HepG2 (cell line): Measurements from ENCODE around the gene MGAT2. TPM values are rescaled to one million over a fixed set of nuclear protein-coding genes. Genes with fewer than 3 reads are reported as not detected.

Source experiments
- ATF7-NPFF ChIP-seq: sonication (generic); formaldehyde crosslinking; IDR thresholded peaks from 2 replicates; pipeline ENCODE4 v1.8.1; 2023; ENCODE audit warnings: mild to moderate bottlenecking, low read depth, missing genetic modification reagents, moderate library complexity
- CREBL2 ChIP-seq: sonication (generic); formaldehyde crosslinking; IDR thresholded peaks from 2 replicates; pipeline ENCODE4 v1.8.1; 2023; ENCODE audit warnings: missing genetic modification reagents, mild to moderate bottlenecking, borderline replicate concordance
- DR1 ChIP-seq: sonication (generic); formaldehyde crosslinking; IDR thresholded peaks from 2 replicates; pipeline ENCODE4 v1.8.0; 2021; ENCODE audit warnings: mild to moderate bottlenecking, missing genetic modification reagents, inconsistent platforms
- GLI4 ChIP-seq: sonication (generic); formaldehyde crosslinking; IDR thresholded peaks from 2 replicates; pipeline ENCODE4 v1.5.1; 2020; ENCODE audit warnings: missing genetic modification reagents, mild to moderate bottlenecking, moderate library complexity, borderline replicate concordance
- IKZF4 ChIP-seq: sonication (generic); formaldehyde crosslinking; IDR thresholded peaks from 2 replicates; pipeline ENCODE4 v1.5.1; 2020; ENCODE audit warnings: borderline replicate concordance, mild to moderate bottlenecking, low read depth, missing genetic modification reagents; ENCODE audit errors: not compliant biosample characterization
- KDM4B ChIP-seq: sonication (generic); formaldehyde crosslinking; IDR thresholded peaks from 2 replicates; pipeline ENCODE4 v1.4.0; 2020; ENCODE audit warnings: missing genetic modification reagents
- KIAA2018 ChIP-seq: sonication (generic); formaldehyde crosslinking; IDR thresholded peaks from 2 replicates; pipeline ENCODE4 v1.5.0; 2020; ENCODE audit warnings: mild to moderate bottlenecking, missing genetic modification reagents, borderline replicate concordance
- KLF11 ChIP-seq: IDR thresholded peaks from 2 replicates; pipeline ENCODE4 v1.6.1; 2016; ENCODE audit warnings: missing compliant biosample characterization
- MLLT10 ChIP-seq: sonication (generic); formaldehyde crosslinking; IDR thresholded peaks from 2 replicates; pipeline ENCODE4 v1.4.0; 2020; ENCODE audit warnings: missing genetic modification reagents
- NFRKB ChIP-seq: fragments of 450-650 bp; IDR thresholded peaks from 2 replicates; pipeline ENCODE4 v1.6.1; 2017
- PATZ1 ChIP-seq: sonication (generic); formaldehyde crosslinking; IDR thresholded peaks from 2 replicates; pipeline ENCODE4 v1.4.0; 2020; ENCODE audit warnings: missing genetic modification reagents
- RFXAP ChIP-seq: sonication (generic); formaldehyde crosslinking; IDR thresholded peaks from 2 replicates; pipeline ENCODE4 v1.4.0; 2020; ENCODE audit warnings: missing genetic modification reagents, borderline replicate concordance
- SKI ChIP-seq: fragments of 450-650 bp; IDR thresholded peaks from one replicate; pipeline ENCODE4 v1.6.1; 2018; ENCODE audit warnings: mild to moderate bottlenecking; ENCODE audit not compliant: partially characterized antibody
- YEATS2 ChIP-seq: sonication (generic); formaldehyde crosslinking; IDR thresholded peaks from 2 replicates; pipeline ENCODE4 v1.4.0; 2020; ENCODE audit warnings: missing genetic modification reagents, borderline replicate concordance
- ZNF124 ChIP-seq: sonication (generic); formaldehyde crosslinking; IDR thresholded peaks from 2 replicates; pipeline ENCODE4 v1.4.0; 2020; ENCODE audit warnings: missing genetic modification reagents
- ZNF180 ChIP-seq: sonication (generic); formaldehyde crosslinking; IDR thresholded peaks from 2 replicates; pipeline ENCODE4 v1.4.0; 2020; ENCODE audit warnings: low read depth, missing genetic modification reagents, borderline replicate concordance
- ZNF20 ChIP-seq: sonication (generic); formaldehyde crosslinking; IDR thresholded peaks from 2 replicates; pipeline ENCODE4 v1.4.0; 2020; ENCODE audit warnings: mild to moderate bottlenecking, moderate library complexity, missing genetic modification reagents
- ZNF354B ChIP-seq: sonication (generic); formaldehyde crosslinking; IDR thresholded peaks from 2 replicates; pipeline ENCODE4 v1.8.0; 2022; ENCODE audit warnings: mild to moderate bottlenecking, missing genetic modification reagents
- polyA plus RNA-seq, 8 experiments: library from polyadenylated mRNA; depleted of rRNA in 3 of 8; stranded (reverse) in 7 of 8; unstranded in 1 of 8; fragments of >200 nt; fragmentation: Illumina TruSeq in 4 of 8; extraction: Trizol in 4 of 8; gene quantifications; 2 replicates each; pipeline versions ENCODE4 v1.2.1 to v1.2.3, GENCODE V29; 2011 to 2016; ENCODE audit warnings: low read depth in 4 of 8, missing spikeins in 1 of 8, mixed read lengths in 1 of 8; ENCODE audit not compliant: insufficient read depth in 1 of 8
- total RNA-seq, 5 experiments: library from RNA; depleted of rRNA; stranded (reverse); fragments of >200 nt; fragmentation: Illumina TruSeq; extraction: Trizol; gene quantifications; 2 replicates each; pipeline ENCODE4 v1.2.3, GENCODE V29; 2016; ENCODE audit warnings: low read depth in 1 of 5

Gene MGAT2
- total and polyA plus RNA-seq, 2 of the 13 experiments (the other 11 are each of a cell fraction or from before 2014, with no cell fraction given), result 12.9 to 51.9 TPM

GRCh38 chr14:49598485-49599300 is 21.9 kb upstream of the MGAT2 start, which contains the start of gene LRR1 (continued):
- peak; percentile 9 for TF ChIP-seq PATZ1 (CRISPR knock-in tag)
- TF ChIP-seq CREBL2 (CRISPR knock-in tag), result peak; percentile 68; the same call in 1 of the 2 replicates
- TF ChIP-seq DR1 (CRISPR knock-in tag), result peak; percentile 82
- TF ChIP-seq MLLT10 (CRISPR knock-in tag), result no peak
- peak; percentile 88 for TF ChIP-seq YEATS2 (CRISPR knock-in tag)
- peak; percentile 53 for TF ChIP-seq RFXAP
- no peak; the same call in 1 of the 2 replicates for TF ChIP-seq GLI4 (CRISPR knock-in tag)
- TF ChIP-seq ZNF124 (CRISPR knock-in tag), result peak; percentile 72
- peak; percentile 84 for TF ChIP-seq IKZF4 (CRISPR knock-in tag)
- TF ChIP-seq ATF7-NPFF, result peak; percentile 85
- TF ChIP-seq ZNF354B (CRISPR knock-in tag), result no peak
- TF ChIP-seq SKI, result peak; percentile 64
- TF ChIP-seq KLF11 (CRISPR knock-in tag), result peak; percentile 85
- TF ChIP-seq NFRKB, result peak; percentile 34; the same call in 1 of the 2 replicates
- no peak for TF ChIP-seq KIAA2018
- no peak for TF ChIP-seq ZNF180 (CRISPR knock-in tag)
- no peak for TF ChIP-seq KDM4B (CRISPR knock-in tag)
- TF ChIP-seq ZNF20 (CRISPR knock-in tag), result no peak
